Kidney epithelial cell (primary cell): ENCODE measurements around the gene MBLAC1. TPM values are rescaled to one million over a fixed set of nuclear protein-coding genes. Genes with fewer than 3 reads are reported as not detected.

ENCODE experiments used
- DNase-seq: peaks from one replicate; pipeline ENCODE4 v3.0.0-alpha.2; 2010; ENCODE audit warnings: low read depth
- H3K27me3 ChIP-seq: 2 replicates; pipeline ENCODE4 v1.6.0; 2011; ENCODE audit warnings: low read length; ENCODE audit not compliant: control insufficient read depth, insufficient read depth
- H3K36me3 ChIP-seq: 2 replicates; pipeline ENCODE4 v1.5.1; 2011; ENCODE audit warnings: low read length; ENCODE audit not compliant: control insufficient read depth, insufficient read depth
- H3K4me3 ChIP-seq: 2 replicates; pipeline ENCODE4 v1.5.1; 2011; ENCODE audit warnings: low read depth, mild to moderate bottlenecking, control low read depth, low read length
- CTCF ChIP-seq: IDR thresholded peaks from 2 replicates; pipeline ENCODE4 v1.5.1; 2011; ENCODE audit warnings: mild to moderate bottlenecking, moderate library complexity, low read length, control low read depth, inconsistent platforms; ENCODE audit not compliant: insufficient read depth, poor library complexity, severe bottlenecking
- total RNA-seq: library from RNA; depleted of rRNA; stranded (reverse); fragments of >200 nt; gene quantifications from 2 replicates; pipeline ENCODE4 v1.2.3, GENCODE V29; 2015

MBLAC1 gene
- total RNA-seq, 1 donor from 2014 or later: 2.3 TPM

GRCh38 chr7:100157069-100157333 lies 30.2 kb downstream of the MBLAC1 start:
- H3K27me3 ChIP-seq: no peaks in the 10 kb centered on the region
- peaks cover 1% of the 10 kb centered on the region for H3K36me3 ChIP-seq
- TF ChIP-seq CTCF: no peak
- no peak overlapping the region for H3K4me3 ChIP-seq
- no peak for DNase-seq

- no peak for DNase-seq
- H3K27me3 ChIP-seq: no peaks in the 10 kb centered on the region
- peak overlapping the region; percentile 81 for H3K4me3 ChIP-seq
- peaks cover 1% of the 10 kb centered on the region for H3K36me3 ChIP-seq
- peak; percentile 44 for TF ChIP-seq CTCF
Observed at GRCh38 chr7:100157334-100158228, 30.8 kb downstream of the MBLAC1 start.

GRCh38 chr7:100158229-100159098 lies 31.7 kb downstream of the MBLAC1 start, which contains the start of gene TRAPPC14:
Gene TRAPPC14 (minus strand): TSS chr7:100158723. CDS start chr7:100158499, 224 bp downstream.
- TF ChIP-seq CTCF: no peak
- Histone ChIP-seq H3K36me3 (peaks cover 1% of the 10 kb centered on the region), H3K27me3 (no peaks in the 10 kb centered on the region), H3K4me3 (peak within 1 kb of the TSS; percentile 81)
- DNase-seq: no peak

GRCh38 chr7:100159099-100159623 lies 32.4 kb downstream of the MBLAC1 start:
- Histone ChIP-seq H3K27me3 (no peaks in the 10 kb centered on the region), H3K36me3 (peaks cover 1% of the 10 kb centered on the region), H3K4me3 (peak overlapping the region; percentile 81)
- TF ChIP-seq CTCF: no peak
- no peak for DNase-seq

- Histone ChIP-seq H3K4me3 (no peak overlapping the region), H3K36me3 (peaks cover 1% of the 10 kb centered on the region), H3K27me3 (no peaks in the 10 kb centered on the region)
- no peak for DNase-seq
- TF ChIP-seq CTCF: no peak
Observed at GRCh38 chr7:100160067-100160466, 33.3 kb downstream of the MBLAC1 start.
